GM12872 (cell line): Measurements from ENCODE around the gene INAVA.

Source experiments
- TF ChIP-seq, protein P1 (sequence below): IDR thresholded peaks from 3 replicates; pipeline ENCODE4 v1.5.1; 2011; ENCODE audit warnings: low read depth, mild to moderate bottlenecking, low read length, moderate library complexity; ENCODE audit not compliant: insufficient read depth

INAVA gene

GRCh38 chr1:200872446-200873115 is 22.1 kb upstream of the INAVA start, which contains the start of gene GPR25:
GPR25 (plus strand) TSS chr1:200872981; CDS start chr1:200873038, 57 bp downstream.
- TF ChIP-seq, protein P1, sequence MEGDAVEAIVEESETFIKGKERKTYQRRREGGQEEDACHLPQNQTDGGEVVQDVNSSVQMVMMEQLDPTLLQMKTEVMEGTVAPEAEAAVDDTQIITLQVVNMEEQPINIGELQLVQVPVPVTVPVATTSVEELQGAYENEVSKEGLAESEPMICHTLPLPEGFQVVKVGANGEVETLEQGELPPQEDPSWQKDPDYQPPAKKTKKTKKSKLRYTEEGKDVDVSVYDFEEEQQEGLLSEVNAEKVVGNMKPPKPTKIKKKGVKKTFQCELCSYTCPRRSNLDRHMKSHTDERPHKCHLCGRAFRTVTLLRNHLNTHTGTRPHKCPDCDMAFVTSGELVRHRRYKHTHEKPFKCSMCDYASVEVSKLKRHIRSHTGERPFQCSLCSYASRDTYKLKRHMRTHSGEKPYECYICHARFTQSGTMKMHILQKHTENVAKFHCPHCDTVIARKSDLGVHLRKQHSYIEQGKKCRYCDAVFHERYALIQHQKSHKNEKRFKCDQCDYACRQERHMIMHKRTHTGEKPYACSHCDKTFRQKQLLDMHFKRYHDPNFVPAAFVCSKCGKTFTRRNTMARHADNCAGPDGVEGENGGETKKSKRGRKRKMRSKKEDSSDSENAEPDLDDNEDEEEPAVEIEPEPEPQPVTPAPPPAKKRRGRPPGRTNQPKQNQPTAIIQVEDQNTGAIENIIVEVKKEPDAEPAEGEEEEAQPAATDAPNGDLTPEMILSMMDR: no peak

- TF ChIP-seq, protein P1: no peak
Observed at GRCh38 chr1:200873116-200873670, 21.5 kb upstream of the INAVA start.

DNA sequence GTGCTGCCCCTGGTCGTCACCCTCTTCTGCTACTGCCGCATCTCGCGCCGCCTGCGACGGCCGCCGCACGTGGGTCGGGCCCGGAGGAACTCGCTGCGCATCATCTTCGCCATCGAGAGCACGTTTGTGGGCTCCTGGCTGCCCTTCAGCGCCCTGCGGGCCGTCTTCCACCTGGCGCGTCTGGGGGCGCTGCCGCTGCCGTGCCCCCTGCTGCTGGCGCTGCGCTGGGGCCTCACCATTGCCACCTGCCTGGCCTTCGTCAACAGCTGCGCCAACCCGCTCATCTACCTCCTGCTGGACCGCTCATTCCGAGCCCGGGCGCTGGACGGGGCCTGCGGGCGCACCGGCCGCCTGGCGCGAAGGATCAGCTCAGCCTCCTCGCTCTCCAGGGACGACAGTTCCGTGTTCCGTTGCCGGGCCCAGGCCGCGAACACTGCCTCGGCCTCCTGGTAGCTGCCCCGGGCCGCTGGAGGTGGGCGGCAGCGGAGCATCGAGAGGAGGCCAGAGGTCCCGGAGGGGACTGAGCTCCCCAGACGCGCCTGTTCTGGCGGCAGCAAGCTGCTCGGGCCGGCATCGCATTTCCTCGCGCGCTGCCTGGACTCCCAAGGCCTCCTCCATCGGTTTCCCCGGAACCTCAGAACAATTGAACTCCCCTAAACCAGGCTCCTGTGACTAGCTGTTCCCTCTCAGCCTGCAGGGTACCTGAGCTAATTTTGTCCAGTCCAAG is 20.9 kb upstream of the INAVA start:
- TF ChIP-seq, protein P1: no peak

GRCh38 chr1:200874694-200875093 is 20.0 kb upstream of the INAVA start:
- TF ChIP-seq, protein P1: no peak

- TF ChIP-seq, protein P1: no peak
Observed at GRCh38 chr1:200875416-200875815, 19.3 kb upstream of the INAVA start.

- TF ChIP-seq, protein P1: no peak
Observed at GRCh38 chr1:200877010-200877409, 17.7 kb upstream of the INAVA start.

DNA sequence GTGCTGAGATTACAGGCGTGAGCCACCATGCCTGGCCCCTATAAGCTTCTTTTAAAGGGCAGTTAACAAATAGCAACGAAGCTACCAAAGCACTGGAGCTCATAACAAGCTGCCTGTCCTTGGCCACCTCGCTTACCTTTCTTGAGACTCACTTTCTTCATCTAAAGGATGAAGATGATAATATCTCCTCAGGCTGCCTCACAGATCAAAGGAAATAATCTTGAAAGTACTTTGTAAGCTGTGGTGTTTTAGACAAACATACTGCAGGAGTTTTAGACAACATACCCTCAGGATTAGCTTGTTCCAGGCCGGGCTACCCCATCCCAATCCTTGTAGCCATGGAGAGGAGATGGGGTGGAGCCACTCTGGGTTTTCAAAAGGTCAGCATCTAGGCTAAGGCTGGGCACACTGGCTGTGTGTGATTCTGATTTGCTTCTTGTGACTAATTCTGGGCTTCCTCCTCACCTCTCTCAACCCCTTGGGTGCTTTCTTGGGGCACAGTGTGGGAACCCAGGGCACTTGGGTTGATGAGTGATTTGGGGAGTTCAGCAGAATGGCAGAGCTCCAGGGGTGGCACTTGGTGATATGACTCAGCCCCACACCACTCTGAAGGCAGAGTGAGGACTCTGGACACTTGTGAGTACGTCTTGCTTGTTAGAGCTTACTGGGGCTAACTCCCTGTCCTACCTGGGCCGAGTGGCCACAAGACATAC is 16.7 kb upstream of the INAVA start:
- TF ChIP-seq, protein P1: no peak
